Caco-2 (cell line): ENCODE data around the gene CNTN1. TPM values are rescaled to one million over a fixed set of nuclear protein-coding genes. Genes with fewer than 3 reads are reported as not detected.

Source experiments
- BruUV-seq: library from RNA; stranded (reverse); fragments of 400-500 nt; replicated peaks from 2 replicates; lab custom pipeline; 2021; lab: Mats Ljungman, UMichigan
- CTCF ChIA-PET: fragments of 300-600 bp; sonication (Branson Sonifier 250); formaldehyde crosslinking; loops from one replicate; lab custom pipeline; 2022; ENCODE audit warnings: antibody characterized with exemption; lab: Charles Lee
- POLR2A ChIA-PET: fragments of 300-600 bp; sonication (Branson Sonifier 250); formaldehyde crosslinking; loops from one replicate; lab custom pipeline; 2022; ENCODE audit warnings: antibody characterized with exemption; lab: Charles Lee
- DNase-seq, 2 experiments: peaks; one replicate each; pipeline versions ENCODE4 v3.0.0 to v3.0.0-alpha.2; 2020 to 2022
- H3K27me3 ChIP-seq: replicated peaks from 2 replicates; pipeline ENCODE4 v1.6.0; 2011; ENCODE audit warnings: low read length; ENCODE audit not compliant: control insufficient read depth, insufficient read depth
- H3K36me3 ChIP-seq: 2 replicates; pipeline ENCODE4 v1.5.1; 2011; ENCODE audit warnings: low read length; ENCODE audit not compliant: control insufficient read depth, insufficient read depth
- H3K4me1 ChIP-seq: fragments of 250-450 bp; sonication (Bioruptor Pico); 2 replicates; pipeline ENCODE4 v1.5.1; 2020; ENCODE audit warnings: mild to moderate bottlenecking
- H3K4me3 ChIP-seq: 2 replicates; pipeline ENCODE4 v1.5.1; 2011; ENCODE audit warnings: low read depth, mild to moderate bottlenecking, control low read depth, low read length
- H3K9me3 ChIP-seq: fragments of 250-450 bp; sonication (Bioruptor Pico); 2 replicates; pipeline ENCODE4 v1.5.1; 2020; ENCODE audit warnings: mild to moderate bottlenecking, moderate library complexity
- H3K27ac Mint-ChIP-seq: one replicate; pipeline ENCODE4 v1.8.0; 2022; ENCODE audit warnings: mixed read lengths; ENCODE audit not compliant: unreplicated experiment
- H3K27me3 Mint-ChIP-seq: one replicate; pipeline ENCODE4 v1.8.0; 2022; ENCODE audit warnings: mixed read lengths; ENCODE audit not compliant: insufficient read depth, unreplicated experiment
- H3K36me3 Mint-ChIP-seq: one replicate; pipeline ENCODE4 v1.8.0; 2022; ENCODE audit warnings: mild to moderate bottlenecking, mixed read lengths; ENCODE audit not compliant: insufficient read depth, unreplicated experiment
- H3K4me1 Mint-ChIP-seq: one replicate; pipeline ENCODE4 v1.8.0; 2022; ENCODE audit warnings: low read depth, mixed read lengths; ENCODE audit not compliant: unreplicated experiment
- H3K4me3 Mint-ChIP-seq: one replicate; pipeline ENCODE4 v1.8.0; 2022; ENCODE audit warnings: mild to moderate bottlenecking, moderate library complexity, mixed read lengths; ENCODE audit not compliant: unreplicated experiment
- H3K9me3 Mint-ChIP-seq: one replicate; pipeline ENCODE4 v1.8.0; 2022; ENCODE audit warnings: mixed read lengths; ENCODE audit not compliant: unreplicated experiment
- CTCF ChIP-seq, 2 experiments: fragments of 200-600 bp in 1 of 2; IDR thresholded peaks; 1 replicate in 1 of 2; 2 replicates in 1 of 2; pipeline versions ENCODE4 v1.5.1 to v1.8.0; 2011 to 2022; ENCODE audit warnings: antibody characterized with exemption in 1 of 2, control low read depth in 1 of 2, inconsistent platforms in 1 of 2, low read depth in 1 of 2, low read length in 1 of 2, mild to moderate bottlenecking in 1 of 2, moderate library complexity in 1 of 2; ENCODE audit not compliant: insufficient read depth in 1 of 2, severe bottlenecking in 1 of 2, unreplicated experiment in 1 of 2
- intact Hi-C: fragments of 100-400 bp; cut with micrococcal nuclease; formaldehyde crosslinking; loops from one replicate; pipeline ENCODE4 v1.10.0; 2022; ENCODE audit not compliant: unreplicated experiment
- total RNA-seq: library from RNA; stranded (reverse); gene quantifications from 2 replicates; pipeline ENCODE4 v1.2.3, GENCODE V29; 2022

The CNTN1 gene
- total RNA-seq, 1 experiment from 2014 or later: not detected

GRCh38 chr12:40689576-40689975 lies 2.7 kb upstream of the CNTN1 start:
- H3K4me3 Mint-ChIP-seq: no peak overlapping the region
- POLR2A ChIA-PET: no interaction called here

GRCh38 chr12:40692765-40693206 lies 547 bp downstream of the CNTN1 start:
- no peak for DNase-seq
- Histone ChIP-seq H3K36me3 (no peaks in the 10 kb centered on the region), H3K4me1 (no peaks in the 10 kb centered on the region), H3K27me3 (no peaks in the 10 kb centered on the region), H3K4me3 (no peak overlapping the region), H3K9me3 (no peaks in the 10 kb centered on the region)
- intact Hi-C loops: no loop called here
- TF ChIP-seq CTCF (IDR thresholded peaks at IDR 0.05; ENCODE audit: insufficient read depth in 1 of 2, low read depth in 1 of 2, low read length in 1 of 2, severe bottlenecking in 1 of 2, unreplicated experiment in 1 of 2): no peak
- no TSS peak for BruUV-seq
- Mint-ChIP-seq H3K9me3 (no peaks in the 10 kb centered on the region), H3K4me3 (no peak overlapping the region), H3K4me1 (no peaks in the 10 kb centered on the region), H3K27ac (no peak overlapping the region), H3K27me3 (peaks cover 3% of the 10 kb centered on the region), H3K36me3 (no peaks in the 10 kb centered on the region)
- ChIA-PET CTCF (no interaction called here), POLR2A (no interaction called here)

More at GRCh38 chr12:40689576-40689975, 2.7 kb upstream of the CNTN1 start:
- intact Hi-C loops: no loop called here
- Histone ChIP-seq H3K9me3 (no peaks in the 10 kb centered on the region), H3K4me3 (no peak overlapping the region), H3K36me3 (no peaks in the 10 kb centered on the region), H3K4me1 (no peaks in the 10 kb centered on the region), H3K27me3 (no peaks in the 10 kb centered on the region)
- no peak overlapping the region for H3K27ac Mint-ChIP-seq
- no TSS peak for BruUV-seq
- H3K9me3 Mint-ChIP-seq: no peaks in the 10 kb centered on the region
- no peak for DNase-seq
- H3K36me3 Mint-ChIP-seq: no peaks in the 10 kb centered on the region
- CTCF ChIA-PET: no interaction called here
- no peaks in the 10 kb centered on the region for H3K27me3 Mint-ChIP-seq
- H3K4me1 Mint-ChIP-seq: no peaks in the 10 kb centered on the region
- TF ChIP-seq CTCF (IDR thresholded peaks at IDR 0.05; ENCODE audit: insufficient read depth in 1 of 2, low read depth in 1 of 2, low read length in 1 of 2, severe bottlenecking in 1 of 2, unreplicated experiment in 1 of 2): no peak

- Mint-ChIP-seq H3K27ac (no peak overlapping the region), H3K4me1 (no peaks in the 10 kb centered on the region), H3K9me3 (no peaks in the 10 kb centered on the region), H3K4me3 (no peak overlapping the region), H3K36me3 (no peaks in the 10 kb centered on the region), H3K27me3 (peaks cover 3% of the 10 kb centered on the region)
- TF ChIP-seq CTCF (IDR thresholded peaks at IDR 0.05; ENCODE audit: insufficient read depth in 1 of 2, low read depth in 1 of 2, low read length in 1 of 2, severe bottlenecking in 1 of 2, unreplicated experiment in 1 of 2): no peak
- intact Hi-C loops: no loop called here
- H3K4me3 ChIP-seq: no peak overlapping the region
- no peaks in the 10 kb centered on the region for H3K27me3 ChIP-seq
- no peaks in the 10 kb centered on the region for H3K9me3 ChIP-seq
- CTCF ChIA-PET: no interaction called here
- BruUV-seq: no TSS peak
- no peak for DNase-seq
- POLR2A ChIA-PET: no interaction called here
- H3K4me1 ChIP-seq: no peaks in the 10 kb centered on the region
- H3K36me3 ChIP-seq: no peaks in the 10 kb centered on the region
Measured at GRCh38 chr12:40693207-40693821, 1.1 kb downstream of the CNTN1 start.
